NCI-H2196 treated with DMSO at 0.1 percent for 48 hours (cell line): ENCODE data around the gene CHAF1A.

ENCODE experiments used
- DNase-seq: peaks from one replicate; lab custom pipeline; 2025; ENCODE audit not compliant: unreplicated experiment; lab: John Stamatoyannopoulos, UW

Gene CHAF1A

DNA sequence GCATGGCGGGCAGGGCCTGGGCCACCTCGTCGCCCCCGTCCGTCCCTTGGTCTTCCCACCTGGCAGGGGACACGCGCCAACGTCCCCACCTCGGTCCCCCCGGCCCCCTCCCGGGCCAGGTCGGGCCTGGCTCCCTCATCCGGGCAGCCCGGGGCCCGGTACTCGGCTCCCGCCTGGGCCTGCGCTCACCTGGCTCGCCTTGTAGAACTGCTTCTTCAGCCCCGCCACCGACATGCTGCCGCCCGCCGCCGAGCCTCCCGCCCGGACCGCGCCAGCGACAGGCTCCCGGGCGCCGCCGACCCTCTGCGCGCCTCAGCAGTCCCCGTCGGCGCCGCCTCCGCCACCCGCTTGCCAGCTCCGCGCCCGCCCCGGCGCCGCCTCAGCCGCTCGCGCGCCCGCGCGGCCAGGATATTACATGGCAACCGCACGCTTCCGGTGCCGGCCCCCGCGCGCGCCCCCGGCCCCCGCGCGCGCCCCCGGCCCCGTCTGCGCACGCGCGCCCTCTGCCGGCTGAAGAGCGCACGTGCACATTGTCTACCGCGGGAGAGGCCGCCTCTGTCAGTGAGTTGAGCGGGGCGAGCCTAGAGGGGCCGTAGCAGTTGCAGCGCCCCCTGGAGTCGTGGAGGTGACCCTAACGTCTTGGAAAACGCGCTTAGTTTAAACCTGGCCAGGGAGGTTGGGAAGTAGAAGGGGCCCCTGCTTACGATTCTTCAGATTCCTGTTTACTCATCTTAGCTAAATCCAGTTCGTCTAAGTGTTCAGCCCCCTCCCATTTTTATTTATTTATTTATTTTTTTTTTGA is 2.1 kb upstream of the CHAF1A start, which contains the start of gene SH3GL1:
TSS of gene SH3GL1 (minus strand) at position 413 of the 802 bp plus-strand sequence. CDS start at position 234, 179 bp downstream.
- DNase-seq: peak; percentile 91

DNA sequence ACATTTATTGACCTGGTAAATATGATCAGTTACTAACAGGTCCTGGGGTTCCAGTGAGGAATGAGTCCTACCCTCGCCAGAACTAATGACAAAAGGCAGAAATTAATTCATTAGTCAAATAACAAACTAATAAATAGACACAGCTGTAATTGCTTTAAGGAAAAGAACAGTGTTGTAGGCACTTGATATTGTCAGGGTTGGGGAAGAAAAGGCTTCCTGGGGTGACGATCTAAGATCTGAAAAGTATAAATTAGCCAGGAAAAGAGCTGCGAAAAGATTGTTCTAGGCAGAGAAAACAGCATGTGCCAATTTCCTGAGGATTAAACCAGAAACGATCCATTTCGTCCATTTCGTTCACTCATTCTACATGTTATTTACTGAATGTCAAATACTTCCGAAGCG is 670 bp upstream of the CHAF1A start:
- no peak for DNase-seq

DNA sequence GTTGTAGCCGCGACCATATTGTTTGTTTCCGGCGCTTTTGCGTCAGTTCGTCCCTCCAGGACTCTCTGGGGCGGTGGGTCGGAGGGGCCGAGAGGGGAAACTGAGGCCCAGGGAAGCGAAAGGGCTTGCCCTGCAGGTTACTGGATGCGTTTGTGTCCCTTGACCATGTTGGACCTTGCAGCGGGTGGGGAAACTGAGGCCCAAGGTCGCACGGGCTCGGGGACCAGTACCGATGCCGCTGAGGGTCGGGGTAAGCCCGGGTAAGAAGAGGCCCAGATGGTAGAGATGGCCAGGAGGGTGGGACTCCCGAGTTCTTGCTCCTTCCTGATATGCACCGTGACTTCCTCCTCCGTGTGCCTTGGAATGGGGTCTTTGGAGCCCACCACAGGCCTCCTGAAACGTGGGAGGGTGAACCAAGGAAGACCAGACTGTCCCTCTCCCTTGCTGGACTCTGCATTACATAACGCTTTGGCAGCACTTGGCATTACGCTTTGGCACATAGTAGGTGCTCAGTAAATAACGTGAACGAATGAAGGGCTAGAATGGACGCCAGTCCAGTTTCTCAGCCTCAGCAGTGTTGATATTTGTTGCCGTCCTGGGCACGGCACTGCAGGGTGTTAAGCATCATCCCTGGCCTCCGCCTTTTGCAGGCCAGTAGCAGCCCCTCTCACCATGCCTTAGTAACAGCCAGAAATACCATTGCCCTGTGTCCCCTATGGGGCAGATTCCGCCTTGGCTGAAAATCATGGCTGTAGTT is 743 bp downstream of the CHAF1A start:
- no peak for DNase-seq

DNA sequence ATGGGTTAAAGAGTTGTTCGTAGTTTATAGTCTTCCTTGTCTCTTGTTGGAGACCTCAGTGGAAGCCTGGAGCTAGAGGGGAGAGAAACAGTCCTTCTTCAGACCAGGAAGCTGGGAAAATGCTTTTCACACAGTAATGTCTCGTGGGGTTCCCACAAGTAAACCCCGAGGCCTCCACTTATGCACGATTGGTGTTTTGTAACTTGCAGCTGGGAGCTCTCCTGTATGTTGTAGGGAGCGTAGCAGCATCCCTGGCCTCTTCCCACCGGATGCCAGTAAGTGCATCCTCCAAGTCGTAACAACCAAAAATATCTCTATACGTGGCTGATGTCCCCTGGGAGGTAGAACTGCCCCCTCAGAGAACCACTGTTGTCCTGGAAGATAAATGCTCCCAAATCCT is 3.5 kb downstream of the CHAF1A start:
- no peak for DNase-seq

DNA sequence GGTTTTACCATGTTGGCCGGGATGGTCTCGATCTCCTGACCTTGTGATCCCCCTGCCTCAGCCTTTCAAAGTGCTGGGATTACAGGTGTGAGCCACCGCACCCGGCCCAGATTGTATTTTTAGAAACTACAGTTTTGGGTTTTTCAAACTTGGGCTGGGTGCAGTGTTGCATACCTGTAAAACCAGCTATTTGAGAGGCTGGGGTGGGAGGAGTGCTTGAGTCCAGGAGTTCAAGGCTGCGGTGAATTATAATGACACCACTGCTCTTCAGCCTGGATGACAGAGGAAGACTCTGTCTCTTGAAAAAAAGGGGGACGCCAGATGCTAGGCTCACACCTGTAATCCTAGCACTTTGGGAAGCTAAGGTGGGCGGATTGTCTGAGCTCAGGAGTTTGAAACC is 4.2 kb downstream of the CHAF1A start:
- DNase-seq: no peak

DNA sequence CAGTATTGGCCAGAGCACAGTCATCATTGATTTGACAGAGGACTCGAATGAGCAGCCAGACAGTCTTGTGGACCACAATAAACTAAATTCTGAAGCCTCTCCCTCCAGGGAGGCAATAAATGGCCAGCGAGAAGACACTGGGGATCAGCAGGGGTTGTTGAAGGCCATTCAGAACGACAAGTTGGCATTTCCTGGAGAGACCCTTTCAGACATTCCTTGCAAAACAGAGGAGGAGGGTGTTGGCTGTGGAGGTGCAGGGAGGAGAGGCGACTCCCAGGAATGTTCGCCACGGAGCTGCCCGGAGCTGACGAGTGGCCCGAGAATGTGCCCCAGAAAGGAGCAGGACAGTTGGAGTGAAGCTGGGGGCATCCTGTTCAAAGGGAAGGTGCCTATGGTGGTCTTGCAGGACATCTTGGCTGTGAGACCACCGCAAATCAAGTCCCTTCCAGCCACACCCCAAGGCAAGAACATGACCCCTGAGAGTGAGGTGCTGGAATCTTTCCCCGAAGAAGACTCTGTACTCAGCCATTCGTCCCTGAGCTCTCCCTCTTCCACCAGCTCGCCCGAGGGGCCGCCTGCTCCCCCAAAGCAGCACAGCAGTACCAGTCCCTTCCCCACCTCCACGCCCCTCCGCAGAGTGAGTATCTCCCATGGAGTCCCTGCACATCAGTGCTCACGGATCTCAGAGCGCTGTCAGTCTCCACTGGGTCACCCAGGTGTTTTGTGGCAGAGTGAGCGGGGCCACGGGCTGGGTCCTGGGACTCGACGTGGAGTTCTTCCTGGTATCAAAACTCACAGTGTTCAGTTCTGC is 6.9 kb downstream of the CHAF1A start:
- DNase-seq: no peak

DNA sequence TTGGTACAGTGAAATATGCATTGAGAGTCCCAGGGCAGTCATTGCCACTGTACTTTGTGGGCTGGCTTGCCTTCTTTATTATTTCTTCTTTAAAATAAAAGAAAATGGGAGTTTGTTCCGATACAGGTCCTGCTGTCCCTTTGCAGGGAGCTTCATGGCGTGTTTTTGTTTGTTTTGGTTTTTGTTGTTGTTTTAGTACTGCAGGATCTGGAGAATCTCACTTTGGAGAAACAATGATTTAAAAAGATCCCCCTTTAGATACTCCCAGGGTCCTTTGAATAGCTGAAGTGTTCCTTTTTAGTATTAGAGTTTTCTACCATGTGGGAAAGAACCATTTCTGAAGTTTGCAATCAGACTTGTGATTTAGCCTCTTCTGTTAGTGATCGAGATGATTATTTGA is 11.1 kb downstream of the CHAF1A start:
- DNase-seq: no peak

DNA sequence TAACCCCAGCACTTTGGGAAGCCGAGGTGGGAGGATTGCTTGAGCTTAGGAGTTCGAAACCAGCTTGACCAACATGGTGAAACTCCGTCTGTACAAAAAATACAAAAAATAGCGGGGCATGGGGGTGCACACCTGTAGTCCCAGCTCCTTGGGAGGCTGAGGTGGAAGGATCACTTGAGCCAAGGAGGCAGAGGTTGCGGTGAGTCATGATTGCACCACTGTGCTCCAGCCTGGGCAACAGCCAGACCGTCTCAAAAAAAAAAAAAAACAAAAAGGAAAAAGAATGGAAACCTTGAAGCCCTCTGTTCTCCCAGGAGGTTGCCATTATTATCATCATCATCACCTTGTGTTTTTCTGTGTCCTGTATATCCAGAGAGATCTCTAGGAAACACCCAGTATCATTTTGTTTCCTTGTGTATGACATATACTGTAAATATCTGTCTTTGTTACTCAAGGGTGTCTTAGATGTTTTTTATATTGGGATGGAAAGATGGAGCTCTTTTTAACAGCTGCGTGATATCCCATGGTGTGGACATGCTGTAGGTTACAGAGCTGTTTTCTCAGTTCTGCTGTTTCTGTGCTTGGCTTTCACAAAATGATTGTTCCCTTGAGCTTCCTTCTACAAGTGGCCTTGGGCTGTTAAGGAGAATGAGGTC is 11.8 kb downstream of the CHAF1A start:
- no peak for DNase-seq

DNA sequence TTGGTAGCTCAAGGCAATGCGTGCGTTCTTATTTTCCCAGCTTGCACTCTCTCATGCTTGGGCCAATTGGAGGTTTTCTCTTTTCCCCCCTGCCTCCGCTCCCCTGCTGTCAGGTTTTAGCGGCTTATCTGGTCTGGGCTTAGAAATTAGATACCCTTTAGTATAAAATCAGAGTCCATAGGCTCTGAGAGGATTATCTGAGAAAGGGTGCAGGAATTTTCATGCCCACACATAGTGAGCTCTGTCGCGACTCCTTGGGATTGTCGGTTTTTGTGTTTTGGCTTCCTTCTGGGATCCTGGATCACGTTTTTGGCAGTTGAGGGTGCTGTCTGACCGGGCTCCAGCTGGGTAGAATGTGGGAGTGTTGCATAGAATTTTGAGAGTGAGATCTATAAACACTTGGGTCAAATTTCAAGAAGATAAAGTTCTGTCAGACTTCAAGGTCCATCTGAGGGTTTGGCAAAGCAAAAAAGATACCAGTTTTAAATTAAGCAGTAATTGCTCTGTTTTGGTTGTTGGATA is 12.4 kb downstream of the CHAF1A start:
- no peak for DNase-seq

DNA sequence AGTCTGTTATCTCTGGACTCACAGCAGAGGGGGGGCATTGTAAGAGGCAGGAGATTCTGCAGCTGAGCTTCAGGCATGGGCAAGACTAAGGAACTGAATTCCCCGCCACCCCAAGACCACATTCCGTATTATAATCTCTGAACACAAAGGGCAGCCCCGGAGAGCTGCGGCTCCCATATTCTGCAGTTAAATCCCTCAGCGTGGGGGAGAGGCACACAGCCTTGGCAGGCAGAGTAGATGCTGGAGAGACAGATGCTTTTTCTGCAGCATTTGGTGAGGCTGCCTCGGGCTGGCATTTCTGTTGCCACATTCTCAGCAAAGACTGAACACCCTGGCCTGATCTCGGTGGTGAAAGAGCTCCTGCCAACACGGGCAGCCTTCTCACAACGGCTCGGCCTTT is 12.9 kb downstream of the CHAF1A start:
- no peak for DNase-seq

DNA sequence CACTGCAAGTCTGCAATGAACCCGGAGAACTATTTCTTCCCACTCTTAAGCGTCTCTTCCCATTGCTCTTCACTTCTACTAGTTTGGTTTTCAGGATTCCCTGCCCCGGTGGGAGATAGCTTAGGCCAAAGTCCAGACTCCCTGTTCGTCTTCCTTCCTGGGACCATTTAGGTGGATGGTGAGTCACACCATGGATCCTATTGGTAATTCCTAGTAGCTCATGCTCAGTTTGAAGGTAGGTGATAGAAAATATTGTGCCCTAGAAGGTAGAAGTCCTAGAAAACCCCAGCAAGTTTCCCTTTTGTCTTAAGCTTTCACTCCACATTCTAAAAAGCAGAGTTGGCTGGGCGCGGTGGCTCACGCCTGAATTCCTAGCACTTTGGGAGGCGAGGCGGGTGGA is 13.8 kb downstream of the CHAF1A start:
- no peak for DNase-seq

DNA sequence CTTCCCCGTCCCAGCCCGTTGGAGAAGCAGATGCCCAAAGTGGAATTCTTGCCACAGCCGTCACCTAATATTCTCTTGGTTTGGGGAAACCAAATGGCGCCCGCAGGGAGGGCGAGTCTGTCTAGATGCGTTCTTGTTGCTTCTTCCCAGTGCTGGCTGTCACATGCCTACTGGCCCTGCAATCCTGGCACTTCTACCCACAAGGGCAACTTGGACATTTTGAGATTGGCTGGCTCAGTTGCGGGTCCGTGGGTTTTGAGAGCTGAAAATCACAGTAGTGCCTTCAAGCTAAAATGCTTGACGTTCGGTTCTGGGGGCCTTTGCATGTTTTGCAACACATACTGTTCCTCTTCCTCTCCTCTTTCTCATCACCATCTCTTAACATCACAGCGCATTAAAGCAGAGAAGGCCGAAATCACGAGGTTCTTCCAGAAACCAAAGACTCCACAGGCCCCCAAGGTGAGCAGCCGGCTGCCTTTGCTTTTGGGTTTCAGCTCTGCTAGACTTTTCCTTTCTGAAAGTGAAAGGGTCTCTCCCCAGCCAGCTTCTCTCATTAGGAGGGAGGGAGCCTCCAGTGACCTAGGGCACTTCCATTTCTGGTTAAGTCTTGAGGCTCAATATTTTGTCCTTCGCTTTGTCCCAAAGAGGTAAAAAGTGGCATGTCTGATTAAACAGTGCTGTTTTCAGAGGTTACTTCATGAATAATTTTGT is 21.1 kb downstream of the CHAF1A start:
- DNase-seq: no peak

DNA sequence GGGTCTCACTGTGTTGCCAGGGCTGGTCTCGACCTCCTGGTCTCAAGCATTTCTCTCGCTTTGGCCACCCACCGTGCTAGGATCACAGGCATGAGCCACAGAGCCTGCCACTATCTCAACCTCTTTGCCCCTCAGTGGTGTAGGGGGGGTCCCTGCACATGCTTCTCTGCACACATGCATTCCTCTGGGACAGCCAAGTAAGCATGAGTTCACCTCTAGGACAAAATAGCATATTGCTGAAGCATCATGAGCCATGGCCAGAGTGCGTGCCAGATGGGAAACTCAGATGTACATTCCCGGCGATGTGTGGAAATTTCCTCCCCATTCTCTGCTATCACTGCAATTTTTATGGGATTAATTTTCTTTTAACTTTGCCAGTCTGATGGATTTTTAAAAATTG is 23.1 kb downstream of the CHAF1A start:
- DNase-seq: no peak

DNA sequence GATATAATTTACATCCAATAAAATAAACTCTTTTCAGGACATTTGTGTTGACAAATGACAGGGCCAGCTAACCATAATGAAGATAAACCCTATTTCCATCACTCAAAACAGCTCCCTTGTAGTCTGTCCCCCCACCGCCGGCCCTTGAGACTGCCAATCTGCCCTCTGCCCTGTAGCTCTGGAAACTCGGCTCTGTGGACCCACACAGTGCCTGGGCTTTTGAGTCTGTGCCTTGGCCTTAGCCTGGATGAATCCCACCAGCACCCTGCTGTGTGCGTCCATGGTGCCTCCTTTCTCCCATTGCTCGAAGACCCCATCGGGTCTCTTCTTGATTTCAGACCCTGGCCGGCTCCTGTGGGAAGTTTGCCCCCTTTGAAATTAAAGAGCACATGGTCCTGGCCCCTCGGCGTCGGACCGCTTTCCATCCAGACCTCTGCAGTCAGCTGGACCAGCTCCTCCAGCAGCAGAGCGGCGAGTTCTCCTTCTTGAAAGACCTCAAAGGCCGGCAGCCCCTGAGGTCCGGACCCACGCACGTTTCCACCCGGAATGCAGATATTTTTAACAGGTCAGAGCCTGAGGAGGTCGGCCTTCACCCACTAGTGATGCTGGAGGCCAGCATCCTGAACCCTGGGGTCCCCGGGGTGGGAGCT is 26.0 kb downstream of the CHAF1A start:
- no peak for DNase-seq

DNA sequence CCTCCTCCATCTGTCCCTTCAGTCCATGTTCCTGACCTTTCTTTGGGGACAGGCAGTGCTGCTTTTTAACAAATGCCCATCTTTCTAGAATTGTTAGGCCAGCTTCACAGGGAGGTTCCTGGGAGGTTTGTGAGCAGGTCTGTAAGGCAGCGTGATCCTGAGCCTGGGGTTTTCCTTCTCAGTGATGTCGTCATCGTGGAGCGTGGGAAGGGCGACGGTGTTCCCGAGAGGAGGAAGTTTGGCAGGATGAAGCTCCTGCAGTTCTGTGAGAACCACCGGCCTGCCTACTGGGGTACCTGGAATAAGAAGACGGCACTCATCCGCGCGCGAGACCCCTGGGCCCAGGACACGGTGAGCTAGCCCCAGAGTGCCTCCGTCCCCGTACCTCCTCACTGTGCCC is 26.8 kb downstream of the CHAF1A start:
- DNase-seq: no peak

DNA sequence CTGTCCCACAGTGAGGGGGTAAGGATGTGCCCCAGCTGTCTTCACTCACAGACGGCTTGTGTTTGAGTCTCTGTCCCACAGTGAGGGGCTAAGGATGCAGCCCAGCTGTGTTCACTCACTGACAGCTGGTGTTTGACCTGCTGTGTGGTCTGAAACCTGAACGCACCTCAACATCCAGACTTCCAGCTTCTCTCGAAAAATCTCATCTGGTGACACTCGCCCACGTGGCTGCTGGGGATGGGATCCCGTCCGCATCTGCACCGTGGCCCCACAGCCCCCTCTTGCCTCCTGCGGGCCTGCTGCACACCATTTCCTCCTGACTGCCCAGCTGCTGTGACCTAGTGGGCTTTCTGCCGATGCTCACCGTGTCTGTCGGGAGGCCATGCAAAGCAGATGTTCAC is 27.3 kb downstream of the CHAF1A start:
- no peak for DNase-seq

DNA sequence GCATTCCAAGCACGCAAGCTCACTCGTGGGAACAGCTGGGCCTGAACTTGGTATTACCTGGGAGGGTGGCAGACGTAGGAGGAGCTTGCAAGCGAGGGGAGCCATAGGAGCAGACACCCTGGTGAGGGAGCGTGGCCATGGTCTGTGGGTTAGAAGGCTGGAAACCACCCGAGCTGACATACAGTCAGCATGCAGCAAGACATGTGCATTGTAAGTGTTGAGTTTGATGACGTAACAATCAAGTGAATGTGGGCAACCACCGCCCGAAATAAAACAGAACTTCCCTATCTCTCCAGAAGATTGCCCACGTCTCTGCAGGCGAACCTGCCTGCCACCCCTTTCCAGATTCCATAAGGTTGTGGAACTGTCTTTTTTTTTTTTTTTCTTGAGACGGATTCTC is 28.3 kb downstream of the CHAF1A start:
- DNase-seq: no peak

DNA sequence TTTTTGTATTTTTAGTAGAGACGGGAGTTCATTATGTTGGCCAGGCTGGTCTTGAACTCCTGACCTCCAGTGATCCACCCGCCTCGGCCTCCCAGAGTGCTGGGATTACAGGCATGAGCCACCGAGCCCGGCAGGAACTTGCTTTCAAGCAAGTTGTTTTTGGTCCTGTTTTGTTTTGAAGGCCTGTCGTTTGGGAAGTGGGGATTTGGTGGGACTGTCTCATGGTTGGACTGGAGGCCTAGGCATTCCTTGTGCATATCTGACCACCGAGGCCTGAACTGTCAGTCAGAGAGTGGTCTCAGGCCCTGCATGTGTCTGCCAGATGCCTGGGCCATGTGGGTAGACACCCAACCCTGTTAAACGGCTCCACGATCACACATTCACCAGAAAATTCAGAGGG is 28.9 kb downstream of the CHAF1A start:
- DNase-seq: no peak

DNA sequence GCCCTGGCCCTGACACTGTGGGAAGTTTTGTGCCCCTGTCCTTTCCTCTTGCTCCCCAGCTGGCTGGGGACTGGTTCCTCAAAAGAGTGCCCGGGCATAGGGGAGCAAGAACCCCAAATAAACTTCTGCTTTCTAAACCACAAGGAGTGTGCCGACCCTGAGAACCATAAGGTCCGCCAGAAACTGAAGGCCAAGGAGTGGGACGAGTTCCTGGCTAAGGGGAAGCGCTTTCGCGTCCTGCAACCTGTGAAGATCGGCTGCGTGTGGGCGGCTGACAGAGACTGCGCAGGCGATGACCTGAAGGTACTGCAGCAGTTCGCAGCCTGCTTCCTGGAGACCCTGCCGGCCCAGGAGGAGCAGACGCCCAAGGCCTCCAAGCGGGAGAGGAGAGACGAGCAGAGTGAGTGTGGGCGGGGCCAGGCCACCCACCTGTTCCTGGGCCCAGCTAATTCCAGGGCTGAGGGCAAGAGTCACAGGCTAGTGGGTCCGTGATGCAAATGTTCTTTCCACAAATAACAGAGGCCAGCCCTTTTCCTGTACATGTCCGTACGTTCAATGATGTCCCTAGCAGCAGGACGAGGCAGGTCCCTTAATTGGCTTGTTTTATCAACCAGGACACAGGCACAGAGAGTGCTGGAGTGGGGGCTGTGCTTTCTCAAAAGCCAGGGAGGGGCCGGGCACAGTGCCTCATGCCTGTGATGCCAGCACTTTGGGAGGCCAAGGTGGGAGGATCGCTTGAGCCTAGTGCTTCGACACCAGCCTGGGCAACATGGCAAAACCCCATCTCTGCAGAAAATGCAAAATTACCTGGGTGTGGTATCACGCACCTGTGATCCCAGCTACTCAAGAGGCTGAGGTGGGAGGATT is 29.6 kb downstream of the CHAF1A start:
- DNase-seq: no peak
